Skeletal muscle satellite cell (primary cell): ENCODE data around the gene C17orf67.
A peak's percentile ranks its signal among the peaks of the same experiment; 100 is the strongest.

Experiments used
- H3K27me3 ChIP-seq: 2 replicates; pipeline ENCODE4 v1.7.0; 2013; ENCODE audit warnings: low read length; ENCODE audit not compliant: control insufficient read depth, insufficient read depth
- H3K36me3 ChIP-seq: 2 replicates; pipeline ENCODE4 v1.7.0; 2013; ENCODE audit warnings: mild to moderate bottlenecking, control low read depth, low read length; ENCODE audit not compliant: insufficient read depth
- H3K4me1 ChIP-seq: 2 replicates; pipeline ENCODE4 v1.7.0; 2013; ENCODE audit warnings: low read length; ENCODE audit not compliant: control insufficient read depth, insufficient read depth
- H3K4me2 ChIP-seq: 2 replicates; pipeline ENCODE4 v1.7.0; 2013; ENCODE audit warnings: mild to moderate bottlenecking, low read length
- H3K4me3 ChIP-seq: 2 replicates; pipeline ENCODE4 v1.7.0; 2013; ENCODE audit warnings: low read length
- H3K9ac ChIP-seq: 2 replicates; pipeline ENCODE4 v1.7.0; 2013; ENCODE audit warnings: mild to moderate bottlenecking, low read depth, low read length, moderate library complexity
- H3K9me3 ChIP-seq: replicated peaks from 2 replicates; pipeline ENCODE4 v1.7.0; 2013; ENCODE audit warnings: mild to moderate bottlenecking, control low read depth, low read length

The C17orf67 gene

GRCh38 chr17:56806949-56807348 lies 26.8 kb downstream of the C17orf67 start:
- Histone ChIP-seq H3K27me3 (no peaks in the 10 kb centered on the region), H3K9me3 (no peaks in the 10 kb centered on the region), H3K36me3 (no peaks in the 10 kb centered on the region), H3K4me3 (no peak overlapping the region), H3K9ac (no peak overlapping the region), H3K4me2 (no peak overlapping the region), H3K4me1 (no peaks in the 10 kb centered on the region)

GRCh38 chr17:56804454-56804853 lies 29.3 kb downstream of the C17orf67 start:
- no peaks in the 10 kb centered on the region for H3K36me3 ChIP-seq
- no peaks in the 10 kb centered on the region for H3K27me3 ChIP-seq
- no peaks in the 10 kb centered on the region for H3K9me3 ChIP-seq
- no peak overlapping the region for H3K4me3 ChIP-seq
- H3K4me1 ChIP-seq = no peaks in the 10 kb centered on the region
- no peak overlapping the region for H3K4me2 ChIP-seq
- no peak overlapping the region for H3K9ac ChIP-seq

- no peaks in the 10 kb centered on the region for H3K9me3 ChIP-seq
- no peak overlapping the region for H3K4me3 ChIP-seq
- no peaks in the 10 kb centered on the region for H3K36me3 ChIP-seq
These were observed 30.6 kb downstream of the C17orf67 start for GRCh38 chr17:56803071-56803470.

DNA sequence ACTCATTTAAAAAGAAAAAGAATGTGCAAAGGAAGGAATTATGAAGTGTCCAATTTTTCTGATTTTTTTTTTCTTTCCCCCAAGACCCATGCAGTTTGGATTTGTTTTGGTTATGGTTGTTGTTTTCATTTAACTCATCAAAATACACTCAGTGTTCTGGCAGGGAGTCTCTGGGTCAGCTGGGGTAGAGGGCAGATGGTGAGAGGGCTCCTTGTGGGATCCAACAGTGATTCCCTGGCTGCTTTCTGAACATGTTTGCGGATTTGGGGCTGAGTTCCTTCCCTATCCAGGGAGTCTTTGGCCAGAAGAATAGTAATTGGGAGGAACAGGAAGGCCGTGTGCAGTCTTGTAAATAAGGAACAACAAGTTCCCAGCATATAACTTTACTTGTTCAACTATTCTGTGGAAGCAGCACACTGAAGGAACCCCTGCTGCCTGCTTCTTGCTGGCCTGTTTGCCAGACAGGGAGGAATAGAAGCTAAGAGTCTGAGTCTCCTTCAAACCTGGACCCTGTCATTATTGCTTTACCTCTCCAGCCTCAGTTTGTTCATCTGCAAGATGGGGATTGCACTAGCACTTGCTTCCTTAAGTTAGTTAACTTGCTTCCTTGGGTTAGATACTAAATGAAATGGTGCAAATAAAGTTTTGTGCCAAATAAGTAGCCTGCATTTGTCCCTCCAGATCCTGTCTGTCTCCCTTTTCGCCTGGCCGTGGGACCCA lies 32.1 kb downstream of the C17orf67 start:
- Histone ChIP-seq H3K4me3 (no peak overlapping the region), H3K27me3 (no peaks in the 10 kb centered on the region), H3K9ac (no peak overlapping the region), H3K36me3 (no peaks in the 10 kb centered on the region), H3K4me2 (no peak overlapping the region), H3K9me3 (no peaks in the 10 kb centered on the region), H3K4me1 (no peaks in the 10 kb centered on the region)

More at GRCh38 chr17:56803071-56803470, 30.6 kb downstream of the C17orf67 start:
- H3K4me1 ChIP-seq = no peaks in the 10 kb centered on the region
- no peaks in the 10 kb centered on the region for H3K27me3 ChIP-seq
- H3K9ac ChIP-seq = no peak overlapping the region
- no peak overlapping the region for H3K4me2 ChIP-seq

DNA sequence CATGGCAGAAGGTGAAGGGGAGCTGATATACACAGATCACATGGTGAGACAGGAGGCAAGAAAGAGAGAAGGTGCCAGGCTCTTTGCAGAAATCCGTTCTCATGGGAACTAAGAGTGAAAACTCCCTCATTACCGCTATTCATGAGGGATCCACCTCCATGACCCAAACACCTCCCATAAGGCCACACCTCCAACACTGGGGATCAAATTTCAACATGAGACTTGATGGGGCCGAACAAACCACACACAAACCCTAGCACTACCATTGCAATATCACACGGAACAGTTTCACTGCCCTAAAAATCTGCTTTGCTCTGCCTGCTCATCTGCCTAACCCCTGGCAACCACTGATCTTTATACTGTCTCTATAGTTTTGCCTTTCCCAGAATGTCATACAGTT lies 34.8 kb downstream of the C17orf67 start:
- Histone ChIP-seq H3K4me1 (no peaks in the 10 kb centered on the region), H3K4me3 (no peak overlapping the region), H3K36me3 (no peaks in the 10 kb centered on the region), H3K9ac (no peak overlapping the region), H3K27me3 (no peaks in the 10 kb centered on the region), H3K4me2 (no peak overlapping the region), H3K9me3 (no peaks in the 10 kb centered on the region)

- Histone ChIP-seq H3K4me3 (no peak overlapping the region), H3K27me3 (no peaks in the 10 kb centered on the region), H3K4me2 (no peak overlapping the region), H3K36me3 (no peaks in the 10 kb centered on the region), H3K9me3 (no peaks in the 10 kb centered on the region), H3K9ac (no peak overlapping the region), H3K4me1 (no peaks in the 10 kb centered on the region)
These were observed 37.2 kb downstream of the C17orf67 start for GRCh38 chr17:56796536-56796935.

- Histone ChIP-seq H3K9me3 (no peaks in the 10 kb centered on the region), H3K4me3 (no peak overlapping the region), H3K4me2 (no peak overlapping the region), H3K4me1 (no peaks in the 10 kb centered on the region), H3K36me3 (no peaks in the 10 kb centered on the region), H3K27me3 (no peaks in the 10 kb centered on the region), H3K9ac (no peak overlapping the region)
These were observed 38.4 kb downstream of the C17orf67 start for GRCh38 chr17:56795221-56795865.

- H3K9me3 ChIP-seq = no peaks in the 10 kb centered on the region
- no peaks in the 10 kb centered on the region for H3K27me3 ChIP-seq
- H3K4me2 ChIP-seq = no peak overlapping the region
- no peak overlapping the region for H3K4me3 ChIP-seq
- no peak overlapping the region for H3K9ac ChIP-seq
- no peaks in the 10 kb centered on the region for H3K4me1 ChIP-seq
- H3K36me3 ChIP-seq = no peaks in the 10 kb centered on the region
These were observed 39.8 kb downstream of the C17orf67 start for GRCh38 chr17:56793957-56794356.

DNA sequence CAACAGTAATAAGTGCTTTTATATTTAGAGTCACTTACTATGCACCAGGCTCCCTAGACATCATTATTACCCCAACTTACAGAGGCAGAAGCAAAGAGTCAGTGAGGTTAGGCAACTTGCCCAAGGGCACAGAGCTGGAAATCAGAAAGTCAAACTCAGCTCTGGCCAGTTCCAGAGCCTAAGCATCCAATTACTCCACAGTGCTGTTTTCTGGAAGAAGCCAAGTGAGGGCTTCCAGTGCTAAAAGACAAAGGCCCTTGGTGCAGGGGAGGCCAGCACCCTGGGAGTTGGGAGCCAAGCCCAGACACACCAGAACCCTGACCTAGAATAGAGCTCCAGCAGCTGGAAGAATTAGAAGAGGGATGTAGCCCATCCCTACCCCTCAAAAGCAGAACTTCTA lies 40.2 kb downstream of the C17orf67 start:
- no peak overlapping the region for H3K4me2 ChIP-seq
- H3K36me3 ChIP-seq = no peaks in the 10 kb centered on the region
- no peaks in the 10 kb centered on the region for H3K9me3 ChIP-seq
- H3K4me1 ChIP-seq = no peaks in the 10 kb centered on the region
- H3K9ac ChIP-seq = no peak overlapping the region
- H3K4me3 ChIP-seq = no peak overlapping the region
- H3K27me3 ChIP-seq = no peaks in the 10 kb centered on the region

DNA sequence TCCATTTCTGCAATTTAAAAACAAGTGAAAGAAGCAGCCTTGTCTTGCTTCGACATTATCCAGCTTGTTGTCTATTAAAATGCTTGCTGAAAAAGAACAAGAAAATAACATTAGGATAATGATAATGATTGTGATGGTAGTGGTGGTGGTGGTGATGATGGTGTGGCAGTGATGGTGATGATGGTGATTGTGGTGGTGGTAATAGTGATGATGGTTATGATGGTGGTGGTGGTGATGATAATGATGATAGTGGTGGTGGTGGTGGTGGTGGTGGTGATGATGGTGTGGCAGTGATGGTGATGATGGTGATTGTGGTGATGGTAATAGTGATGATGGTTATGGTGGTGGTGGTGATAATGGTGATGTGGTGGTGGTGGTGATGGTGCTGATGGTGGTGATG lies 41.5 kb downstream of the C17orf67 start:
- Histone ChIP-seq H3K4me3 (no peak overlapping the region), H3K36me3 (no peaks in the 10 kb centered on the region), H3K9ac (no peak overlapping the region), H3K9me3 (no peaks in the 10 kb centered on the region), H3K27me3 (no peaks in the 10 kb centered on the region), H3K4me2 (no peak overlapping the region), H3K4me1 (peaks cover 9% of the 10 kb centered on the region)

DNA sequence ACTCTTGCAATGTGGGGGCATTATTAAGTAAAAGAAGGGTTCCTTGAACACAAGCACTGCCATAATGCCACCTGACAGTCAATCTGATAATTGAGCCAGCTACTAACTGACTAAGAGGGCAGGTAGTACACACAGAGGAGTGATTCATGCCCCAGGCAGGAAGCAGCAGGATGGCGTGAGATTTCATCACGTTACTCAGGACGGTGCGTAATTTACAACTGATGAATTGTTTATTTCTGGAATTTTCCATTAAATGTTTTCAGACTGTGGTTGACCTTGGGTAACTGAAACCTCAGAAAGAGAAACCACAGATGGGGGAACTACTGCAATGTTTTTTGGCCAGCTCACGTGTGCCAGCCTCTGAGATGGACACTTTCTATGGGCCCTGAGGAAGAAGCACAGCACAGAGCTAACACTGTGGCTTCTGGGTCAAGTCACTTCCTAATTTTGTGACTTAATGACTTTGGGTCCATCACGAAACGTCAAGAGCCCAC lies 46.7 kb downstream of the C17orf67 start:
- peak overlapping the region; percentile 20 for H3K4me2 ChIP-seq
- peaks cover 35% of the 10 kb centered on the region for H3K4me1 ChIP-seq
- no peak overlapping the region for H3K4me3 ChIP-seq
- H3K9ac ChIP-seq = no peak overlapping the region
- H3K36me3 ChIP-seq = no peaks in the 10 kb centered on the region
- no peaks in the 10 kb centered on the region for H3K9me3 ChIP-seq
- H3K27me3 ChIP-seq = no peaks in the 10 kb centered on the region
